ENCODE data around the gene PLIN5.

Gene PLIN5

GRCh38 chr19:4538601-4538954 lies 3.6 kb upstream of the PLIN5 start:
- Histone ChIP-seq H3K27me3 (peaks cover 0 to 89% of the 10 kb centered on the region in 2 donors), H3K27ac (no peak overlapping the region)

DNA sequence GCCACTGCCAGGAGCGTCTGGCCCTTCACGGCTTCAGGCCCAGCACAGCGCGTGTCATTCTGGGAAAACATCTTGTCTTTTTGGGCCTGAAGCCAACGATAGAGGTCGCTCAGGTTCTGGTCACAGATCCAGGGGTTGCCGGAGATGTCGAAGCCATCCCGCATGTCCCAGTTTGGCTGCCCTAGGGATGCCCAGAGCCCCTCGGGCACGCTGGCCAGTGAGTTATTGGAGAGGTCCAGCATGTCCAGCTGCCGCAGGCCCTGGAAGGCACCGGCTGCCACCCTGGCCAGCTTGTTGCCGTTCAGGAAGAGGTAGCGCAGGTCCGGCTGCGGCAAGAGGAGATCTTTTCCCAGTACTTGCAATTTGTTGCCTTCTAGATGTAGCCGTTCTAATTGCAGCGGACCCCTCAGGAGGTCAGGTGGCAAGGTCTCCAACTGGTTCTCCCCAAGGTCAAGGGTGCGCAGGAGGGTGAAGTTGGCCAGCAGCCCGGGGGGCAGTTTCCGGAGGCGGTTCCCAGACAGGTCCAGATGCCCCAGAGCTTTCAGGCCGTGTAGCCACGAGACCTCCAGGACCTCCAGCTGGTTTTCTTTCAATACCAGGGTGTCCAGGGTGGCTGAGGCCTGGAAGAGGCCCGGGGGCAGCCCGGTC lies 3.1 kb upstream of the PLIN5 start:
- peaks cover 0 to 10% (median 0%) of the 10 kb centered on the region in 3 donors for H3K9me3 ChIP-seq
- peaks cover 0 to 88% of the 10 kb centered on the region in 2 donors for H3K27me3 ChIP-seq
- H3K36me3 ChIP-seq, result no peaks in the 10 kb centered on the region
- intact Hi-C loops (cut with DNase I; ENCODE audit: low total_unique reads), result no loop called here
- TF ChIP-seq, protein P1, sequence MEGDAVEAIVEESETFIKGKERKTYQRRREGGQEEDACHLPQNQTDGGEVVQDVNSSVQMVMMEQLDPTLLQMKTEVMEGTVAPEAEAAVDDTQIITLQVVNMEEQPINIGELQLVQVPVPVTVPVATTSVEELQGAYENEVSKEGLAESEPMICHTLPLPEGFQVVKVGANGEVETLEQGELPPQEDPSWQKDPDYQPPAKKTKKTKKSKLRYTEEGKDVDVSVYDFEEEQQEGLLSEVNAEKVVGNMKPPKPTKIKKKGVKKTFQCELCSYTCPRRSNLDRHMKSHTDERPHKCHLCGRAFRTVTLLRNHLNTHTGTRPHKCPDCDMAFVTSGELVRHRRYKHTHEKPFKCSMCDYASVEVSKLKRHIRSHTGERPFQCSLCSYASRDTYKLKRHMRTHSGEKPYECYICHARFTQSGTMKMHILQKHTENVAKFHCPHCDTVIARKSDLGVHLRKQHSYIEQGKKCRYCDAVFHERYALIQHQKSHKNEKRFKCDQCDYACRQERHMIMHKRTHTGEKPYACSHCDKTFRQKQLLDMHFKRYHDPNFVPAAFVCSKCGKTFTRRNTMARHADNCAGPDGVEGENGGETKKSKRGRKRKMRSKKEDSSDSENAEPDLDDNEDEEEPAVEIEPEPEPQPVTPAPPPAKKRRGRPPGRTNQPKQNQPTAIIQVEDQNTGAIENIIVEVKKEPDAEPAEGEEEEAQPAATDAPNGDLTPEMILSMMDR (IDR thresholded peaks at IDR 0.05), result no peak
- H3K4me1 ChIP-seq, result peaks cover 0 to 10% (median 6%) of the 10 kb centered on the region in 4 donors
- DNase-seq, result no peak
- no peak overlapping the region for H3K27ac ChIP-seq
- no peak overlapping the region for H3K4me3 ChIP-seq

More at GRCh38 chr19:4538601-4538954, 3.6 kb upstream of the PLIN5 start:
- Histone ChIP-seq H3K4me1 (peaks cover 0 to 10% (median 6%) of the 10 kb centered on the region in 4 donors), H3K9me3 (peaks cover 0 to 10% (median 0%) of the 10 kb centered on the region in 3 donors), H3K4me3 (no peak overlapping the region), H3K36me3 (no peaks in the 10 kb centered on the region)
- DNase-seq, result no peak
- TF ChIP-seq, protein P1 (IDR thresholded peaks at IDR 0.05), result no peak
- intact Hi-C loops (cut with DNase I; ENCODE audit: low total_unique reads), result no loop called here

GRCh38 chr19:4536798-4537197 lies 1.8 kb upstream of the PLIN5 start:
- Histone ChIP-seq H3K9me3 (peaks cover 0 to 10% (median 0%) of the 10 kb centered on the region in 3 donors), H3K27me3 (peaks cover 0 to 82% of the 10 kb centered on the region in 2 donors), H3K4me1 (peaks cover 0 to 10% (median 6%) of the 10 kb centered on the region in 4 donors), H3K27ac (no peak overlapping the region), H3K36me3 (no peaks in the 10 kb centered on the region), H3K4me3 (no peak overlapping the region)
- no peak for DNase-seq
- intact Hi-C loops (cut with DNase I; ENCODE audit: low total_unique reads), result no loop called here
- TF ChIP-seq, protein P1 (IDR thresholded peaks at IDR 0.05), result no peak

DNA sequence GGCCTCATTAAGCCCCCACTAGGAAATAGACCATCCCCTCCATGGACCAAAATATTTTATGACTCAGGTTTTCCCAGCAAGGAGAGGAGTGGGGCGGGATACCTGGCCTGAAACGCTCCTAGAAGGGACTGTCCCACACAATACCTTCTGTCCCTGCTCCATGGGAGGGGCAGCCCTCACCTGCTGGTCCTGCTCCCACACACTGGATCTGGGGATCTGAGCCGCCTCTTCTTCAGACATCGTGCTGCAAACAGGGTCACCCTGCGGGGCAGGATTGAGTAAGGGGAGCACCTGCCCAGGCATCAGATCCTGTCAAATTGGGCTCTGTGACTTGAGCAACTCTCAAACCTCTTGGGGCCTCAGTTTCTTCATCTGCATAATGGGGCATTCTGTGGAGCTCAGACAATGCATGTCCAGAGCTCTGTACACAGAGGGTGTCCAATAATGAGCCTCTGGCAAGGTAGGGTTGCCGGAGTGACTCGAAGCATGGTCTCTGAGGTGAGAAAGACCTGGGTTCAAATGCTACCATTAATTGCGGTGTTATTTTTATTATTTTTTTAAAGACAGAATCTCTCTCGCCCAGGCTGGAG lies 1.1 kb downstream of the PLIN5 start:
- TF ChIP-seq, protein P1 (IDR thresholded peaks at IDR 0.05), result no peak
- no peak overlapping the region for H3K27ac ChIP-seq

DNA sequence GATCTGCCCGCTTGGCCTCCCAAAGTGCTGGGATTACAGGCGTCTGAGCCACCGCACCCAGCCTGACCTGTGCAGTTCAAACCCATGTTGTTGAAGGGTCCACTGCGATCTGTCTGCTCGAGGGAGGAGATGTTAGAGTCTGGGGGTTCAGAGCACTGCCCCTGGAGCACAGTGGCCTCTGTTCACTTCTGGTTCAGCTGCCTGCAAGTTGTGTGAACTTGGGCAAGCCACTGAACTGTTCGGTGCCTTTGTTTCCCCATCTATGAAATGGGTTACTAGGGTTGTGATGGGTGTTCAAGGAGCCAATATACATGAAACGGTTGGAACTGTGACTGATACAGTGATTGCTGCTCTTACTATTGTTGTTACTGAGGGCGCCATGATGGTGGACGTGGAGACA lies 1.7 kb downstream of the PLIN5 start:
- Histone ChIP-seq H3K27me3 (peaks cover 0 to 68% of the 10 kb centered on the region in 2 donors), H3K9me3 (no peaks in the 10 kb centered on the region), H3K36me3 (no peaks in the 10 kb centered on the region), H3K4me3 (no peak overlapping the region), H3K27ac (no peak overlapping the region), H3K4me1 (peaks cover 0 to 10% (median 6%) of the 10 kb centered on the region in 4 donors)
- TF ChIP-seq, protein P1 (IDR thresholded peaks at IDR 0.05), result no peak
- intact Hi-C loops (cut with DNase I; ENCODE audit: low total_unique reads), result no loop called here
- DNase-seq, result no peak

More for the DNA sequence above, 1.1 kb downstream of the PLIN5 start:
- no peaks in the 10 kb centered on the region for H3K36me3 ChIP-seq
- DNase-seq, result no peak
- peaks cover 0 to 10% (median 6%) of the 10 kb centered on the region in 4 donors for H3K4me1 ChIP-seq
- intact Hi-C loops (cut with DNase I; ENCODE audit: low total_unique reads), result no loop called here
- H3K9me3 ChIP-seq, result no peaks in the 10 kb centered on the region
- no peak overlapping the region for H3K4me3 ChIP-seq
- H3K27me3 ChIP-seq, result peaks cover 0 to 70% of the 10 kb centered on the region in 2 donors
